ENCODE results near the gene SRRM5. TPM values are rescaled to one million over a fixed set of nuclear protein-coding genes. Genes with fewer than 3 reads are reported as not detected.

Gene SRRM5
- total RNA-seq, 1 experiment from 2014 or later = 0.70 TPM

DNA sequence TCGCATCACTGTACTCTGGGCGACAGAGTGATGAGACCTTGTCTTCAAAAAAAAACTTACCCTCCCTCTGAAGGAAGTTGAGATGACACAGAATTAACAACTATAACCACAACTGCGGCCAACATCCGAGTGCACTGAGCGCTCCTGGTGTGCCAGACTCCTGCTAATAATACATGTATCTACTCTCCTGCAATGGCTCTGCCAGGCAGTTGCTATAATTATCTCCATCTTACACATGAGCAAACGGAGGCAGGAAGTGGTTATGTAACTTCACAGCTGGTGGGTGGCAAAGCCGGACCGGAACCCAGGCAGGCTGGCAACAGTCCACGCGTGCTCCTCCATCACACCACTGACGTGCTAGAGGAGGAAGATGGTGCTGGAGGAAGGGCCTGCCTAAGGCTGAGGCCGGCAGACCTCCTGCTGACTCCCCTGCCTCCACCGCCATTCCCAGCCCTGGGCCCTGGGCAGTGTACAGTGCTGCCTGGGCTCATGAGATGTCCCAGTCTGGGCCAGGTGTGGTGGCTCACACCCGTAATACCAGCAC, 49.1 kb upstream of the SRRM5 start:
- Histone ChIP-seq H2BK15ac (ENCODE audit: low read depth, low read length) (no peak overlapping the region; the same call in 1 of the 2 replicates), H2BK20ac (ENCODE audit: low read depth, low read length, poor library complexity, severe bottlenecking) (no peak overlapping the region), H3K79me2 (ENCODE audit: insufficient read depth, low read length) (no peaks in the 10 kb centered on the region), H3K56ac (ENCODE audit: insufficient read length, low read depth, low read length) (no peak overlapping the region), H2AK5ac (ENCODE audit: insufficient read length, low read length) (no peak overlapping the region), H4K91ac (ENCODE audit: insufficient read length, low read depth, low read length) (no peak overlapping the region), H3T11ph (ENCODE audit: low read length) (no peak overlapping the region), H3K23ac (ENCODE audit: insufficient read length, low read depth, low read length) (no peak overlapping the region), H4K8ac (replicated peaks; ENCODE audit: insufficient read length, low read depth, low read length) (no peak overlapping the region), H2BK12ac (ENCODE audit: insufficient read length, low read depth, low read length) (no peak overlapping the region), H3K4me2 (ENCODE audit: insufficient read depth, insufficient read length, low read length) (no peak overlapping the region), H2AFZ (ENCODE audit: low read length) (no peak overlapping the region), H2BK120ac (ENCODE audit: low read depth, low read length, poor library complexity, severe bottlenecking) (no peak overlapping the region), H3K18ac (ENCODE audit: insufficient read length, low read depth, low read length) (no peak overlapping the region), H3K9ac (ENCODE audit: extremely low read depth, insufficient read length, low read length) (no peak overlapping the region), H3K79me1 (ENCODE audit: insufficient read depth, low read depth, low read length, poor library complexity, severe bottlenecking) (no peaks in the 10 kb centered on the region), H2BK5ac (ENCODE audit: insufficient read length, low read length) (no peak overlapping the region), H3K4me1 (ENCODE audit: insufficient read depth, low read length) (no peaks in the 10 kb centered on the region), H3K23me2 (ENCODE audit: insufficient read length, low read depth, low read length, poor library complexity, severe bottlenecking) (no peaks in the 10 kb centered on the region), H3K9me3 (ENCODE audit: control insufficient read depth, low read depth, low read length) (no peaks in the 10 kb centered on the region), H4K5ac (ENCODE audit: insufficient read length, low read depth, low read length) (no peak overlapping the region), H3K4ac (ENCODE audit: low read depth, low read length) (no peak overlapping the region), H3K27ac (ENCODE audit: insufficient read length, low read depth, low read length) (no peak overlapping the region), H3K27me3 (ENCODE audit: insufficient read depth, low read length) (no peaks in the 10 kb centered on the region), H3K14ac (ENCODE audit: insufficient read depth, low read length) (no peak overlapping the region), H4K20me1 (ENCODE audit: control insufficient read depth, insufficient read depth, insufficient read length) (no peaks in the 10 kb centered on the region)
- H3K4me1 Mint-ChIP-seq = no peaks in the 10 kb centered on the region
- TF ChIP-seq CTCF (conservative IDR thresholded peaks at IDR 0.05) = no peak
- no CpG with 5 or more reads among the region's 14 CpGs for WGBS (ENCODE audit: extremely low coverage, insufficient read length, low lambda C conversion rate)
- no peaks in the 10 kb centered on the region for H3K9me3 Mint-ChIP-seq
- H3K27me3 Mint-ChIP-seq (ENCODE audit: low read depth) = no peaks in the 10 kb centered on the region; the same call in 1 of the 2 replicates
- no peak overlapping the region for H3K4me3 Mint-ChIP-seq
- no peak overlapping the region for H3K27ac Mint-ChIP-seq
- peaks cover 6 to 30% (median 19%) of the 10 kb centered on the region in 3 experiments; a peak in 6 of 7 replicates for H3K36me3 Mint-ChIP-seq (ENCODE audit: insufficient read depth in 1 of 3, low read depth in 3 of 3)
- no peak for DNase-seq
